Stimulated activated CD4-positive, alpha-beta T cell treated with anti-CD3 and anti-CD28 coated beads, Interleukin-12 subunit alpha, Interleukin-12 subunit beta, amount 100 ng/mL, for 24 hours (primary cell): ENCODE measurements around the gene SCP2D1.

Experiments used
- DNase-seq, 2 experiments: peaks; one replicate each; pipeline ENCODE4 v3.0.0-alpha.2; 2020; ENCODE audit warnings: low read depth in 2 of 2

SCP2D1 gene

DNA sequence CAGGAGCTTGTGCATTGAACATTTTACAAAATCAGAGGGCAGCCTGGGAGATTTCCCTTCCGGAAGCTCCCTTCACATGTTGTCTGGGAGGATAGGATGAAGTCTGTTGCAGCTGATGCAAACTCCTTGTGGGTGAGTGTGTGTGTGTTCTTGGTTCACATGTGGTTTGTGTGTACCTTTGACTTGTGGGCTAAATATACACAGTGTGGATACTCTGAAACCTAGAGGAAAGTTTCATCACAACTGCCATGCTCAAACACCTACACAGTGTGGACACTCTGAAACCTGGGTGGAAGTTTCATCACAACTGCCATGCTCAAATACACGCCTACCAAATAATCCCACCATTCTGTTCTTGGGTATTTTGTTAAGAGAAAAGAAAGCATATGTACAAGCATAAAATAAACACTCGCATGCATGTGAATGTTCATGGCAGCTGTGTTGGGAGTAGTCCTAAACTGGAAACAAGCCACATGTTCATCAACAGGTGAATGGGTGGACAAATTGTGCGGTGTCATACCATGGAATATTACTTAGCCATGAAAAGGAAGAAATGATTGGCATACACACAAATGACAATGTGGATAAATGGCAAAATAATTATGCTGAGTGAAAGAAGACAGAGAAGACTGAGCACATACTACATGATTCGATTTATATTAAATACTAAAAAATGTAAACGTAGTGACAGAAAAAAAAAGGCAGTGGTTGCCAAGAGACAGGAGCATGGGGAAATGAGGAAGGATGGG lies 1.8 kb downstream of the SCP2D1 start:
- no peak for DNase-seq

DNA sequence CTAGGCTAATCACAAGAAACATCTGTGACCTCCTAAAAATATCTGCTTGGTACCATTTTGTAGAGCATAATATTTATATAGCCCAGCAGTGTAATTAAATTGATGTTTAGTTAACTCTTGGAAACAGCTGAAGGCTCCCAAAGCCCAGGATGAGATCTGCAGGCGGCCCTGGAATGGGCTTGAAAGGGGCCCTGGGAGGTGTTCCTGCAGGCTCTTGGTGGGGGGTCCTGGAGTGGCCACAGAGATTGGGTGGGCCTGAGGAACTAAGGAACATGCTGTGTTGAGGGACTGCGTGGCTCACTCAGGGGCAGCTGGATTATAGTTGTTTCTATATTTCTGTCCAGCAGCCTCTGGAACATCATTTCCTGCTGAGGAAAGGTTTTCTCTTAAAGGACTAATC lies 9.2 kb downstream of the SCP2D1 start:
- no peak for DNase-seq

GRCh38 chr20:18831830-18832499 lies 18.4 kb downstream of the SCP2D1 start:
- DNase-seq: no peak

DNA sequence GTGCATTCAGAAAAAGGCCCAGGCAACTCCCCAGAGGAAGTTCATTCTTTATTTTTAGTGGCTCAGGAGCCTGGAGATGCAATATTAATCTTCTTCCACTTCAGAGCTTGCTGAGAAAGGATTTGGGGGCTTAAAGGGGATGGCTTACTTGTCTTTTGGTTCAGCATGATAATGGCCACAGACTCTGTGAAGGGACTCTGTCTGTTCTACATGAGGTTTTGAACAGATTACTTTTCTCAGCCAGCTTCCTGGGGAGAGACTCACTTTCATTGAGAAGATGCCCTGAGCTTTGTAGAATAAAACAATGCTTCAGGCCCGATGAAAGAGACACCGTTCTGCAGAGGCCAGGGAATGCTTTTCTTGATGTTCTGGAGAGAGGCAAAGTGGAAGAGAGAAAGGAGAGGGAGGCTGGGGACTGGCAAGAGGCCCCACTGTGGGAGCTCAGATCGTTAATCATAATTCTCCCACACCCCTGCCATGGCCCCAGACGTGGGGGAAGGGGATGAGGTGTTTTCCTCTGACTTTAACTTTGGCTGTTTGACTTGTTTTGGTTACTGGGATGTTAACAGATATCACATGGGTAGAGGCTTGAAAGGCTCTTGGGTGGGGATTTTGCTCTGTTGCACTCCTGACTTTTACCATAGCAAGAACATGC lies 19.1 kb downstream of the SCP2D1 start:
- no peak for DNase-seq

DNA sequence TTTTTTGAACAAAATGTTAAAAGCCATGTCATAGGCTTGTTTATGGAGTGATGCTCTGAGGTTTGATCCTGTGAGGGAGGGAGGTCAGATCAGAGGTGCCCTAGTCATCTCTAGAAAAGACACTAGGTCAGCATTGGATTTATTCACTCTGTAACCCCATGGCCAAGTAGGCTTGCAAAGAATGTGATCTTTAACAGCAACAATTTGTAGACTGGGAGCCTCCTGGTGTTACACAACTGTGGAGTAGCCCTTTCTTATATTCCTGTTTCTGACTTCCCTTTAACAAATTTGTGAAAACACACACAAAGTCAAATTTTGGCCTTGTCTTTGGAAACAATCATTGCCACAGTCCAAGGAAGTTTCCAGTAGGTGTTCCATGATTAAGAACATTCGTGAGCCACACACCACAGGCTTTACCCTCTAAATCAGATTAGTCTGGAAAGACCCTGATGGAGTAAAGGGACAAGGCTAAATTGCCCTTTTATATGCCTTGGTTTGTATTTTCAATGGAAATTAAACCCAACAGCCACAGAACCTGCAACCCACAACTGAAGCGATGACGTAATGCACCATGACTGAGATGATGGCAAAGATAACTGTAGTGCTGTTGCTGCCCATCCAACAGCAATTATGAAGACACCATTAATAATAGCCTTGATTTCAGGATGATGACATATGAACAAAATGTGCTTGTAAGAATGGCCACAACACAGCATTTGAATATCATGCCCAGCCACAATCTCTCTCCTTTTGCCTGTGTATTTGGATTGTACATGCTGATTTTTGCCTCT lies 22.1 kb downstream of the SCP2D1 start:
- DNase-seq: no peak

GRCh38 chr20:18837718-18838117 lies 24.1 kb downstream of the SCP2D1 start:
- no peak for DNase-seq

DNA sequence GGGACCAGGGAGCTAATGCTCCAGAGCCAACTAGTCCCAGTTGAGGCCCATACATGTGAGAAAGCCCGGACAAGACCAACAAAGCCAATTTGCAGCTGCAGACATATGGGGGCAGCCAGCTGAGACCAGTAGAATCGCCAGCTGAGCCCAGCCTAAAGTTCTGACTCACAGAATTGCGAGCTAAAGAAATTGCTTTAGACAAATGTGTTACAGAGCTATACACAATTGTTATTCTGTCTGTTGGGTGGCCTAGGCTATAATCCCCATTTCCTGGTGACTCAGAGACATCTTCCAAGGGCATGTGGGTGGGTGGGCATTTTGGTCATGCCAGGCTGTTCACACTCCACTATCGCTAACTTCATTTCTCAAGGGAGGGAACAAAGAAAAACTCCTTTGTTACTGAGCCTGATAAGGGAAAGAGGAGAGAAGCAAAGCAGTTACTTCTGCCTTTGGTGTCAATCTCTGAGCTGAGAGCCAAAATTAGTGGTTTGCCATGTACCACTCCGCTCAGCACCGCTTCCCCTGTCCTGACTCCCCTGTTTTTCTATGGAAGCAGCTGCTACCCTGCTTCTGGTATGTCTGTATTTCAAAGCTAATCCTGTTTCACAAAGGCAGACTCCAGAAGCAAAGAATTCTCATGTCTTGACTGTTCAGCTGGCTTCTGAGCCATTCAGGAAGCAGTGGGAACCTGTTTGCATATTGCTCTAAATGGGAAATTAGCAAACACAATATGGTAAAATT lies 26.1 kb downstream of the SCP2D1 start:
- no peak for DNase-seq

DNA sequence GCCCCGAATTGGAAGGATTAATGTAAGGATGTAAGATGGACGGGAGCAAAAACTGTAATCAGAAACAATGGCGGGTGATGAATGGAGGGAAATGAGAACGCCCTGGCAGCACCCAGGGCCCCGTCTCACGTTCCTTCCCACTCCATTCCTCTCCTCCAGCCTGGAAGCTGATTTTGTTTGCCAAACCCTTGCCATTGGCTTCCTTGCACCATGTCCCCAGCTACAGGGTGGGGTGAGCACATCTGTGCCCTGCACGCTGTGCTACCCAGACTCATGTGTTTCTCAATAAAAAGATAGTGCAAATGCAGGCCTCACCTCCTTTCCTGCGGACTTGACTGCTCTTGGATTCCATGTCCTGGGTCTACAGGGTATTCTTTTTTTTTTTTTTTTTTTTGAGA lies 26.7 kb downstream of the SCP2D1 start:
- no peak for DNase-seq

- no peak for DNase-seq
Measured at GRCh38 chr20:18845017-18845416, 31.4 kb downstream of the SCP2D1 start.

DNA sequence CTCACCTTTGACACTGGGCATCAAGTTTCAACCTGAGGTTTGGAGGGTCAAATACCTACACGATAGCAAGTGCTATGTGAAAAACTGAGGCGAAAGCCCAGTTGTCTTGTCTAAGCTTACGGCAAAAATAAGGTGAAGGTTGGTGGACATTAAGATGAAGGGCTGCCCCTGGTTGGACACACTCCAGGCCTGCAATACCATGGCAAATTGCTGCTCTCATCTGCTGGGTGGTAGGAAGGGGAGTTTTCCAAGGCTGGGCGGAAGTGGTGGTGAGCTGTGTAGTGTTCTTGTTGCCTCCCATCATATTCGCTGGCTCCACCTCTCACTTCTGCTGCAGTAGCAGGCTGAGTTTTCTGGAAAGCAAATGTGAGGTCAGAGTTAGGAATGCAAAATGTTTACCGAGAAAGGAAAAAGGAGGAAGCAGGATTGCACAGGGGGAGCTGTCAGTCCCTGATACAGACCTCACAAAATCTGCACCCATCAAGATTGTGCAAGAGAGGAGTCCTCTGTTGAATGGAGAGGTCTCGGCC lies 33.7 kb downstream of the SCP2D1 start:
- no peak for DNase-seq

DNA sequence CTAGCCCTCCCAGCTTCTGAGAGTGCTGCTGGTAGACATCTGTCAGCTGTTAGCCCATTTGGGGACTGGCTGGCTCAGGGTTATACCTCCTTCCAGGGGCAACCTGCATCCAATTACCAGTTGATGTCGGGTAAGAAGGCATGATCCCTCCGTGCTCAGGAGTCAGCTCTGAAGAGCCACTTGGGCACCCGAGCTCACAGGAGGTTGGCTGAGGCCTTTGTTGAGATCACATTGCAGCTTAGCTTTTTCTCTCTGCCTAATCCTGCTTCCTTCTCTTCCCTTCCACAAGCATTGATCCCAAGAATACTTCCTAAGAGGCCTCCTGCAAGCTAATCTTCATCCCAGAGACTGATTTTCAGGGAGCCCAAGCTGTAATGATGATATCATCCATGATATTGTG lies 35.5 kb downstream of the SCP2D1 start:
- DNase-seq: no peak

DNA sequence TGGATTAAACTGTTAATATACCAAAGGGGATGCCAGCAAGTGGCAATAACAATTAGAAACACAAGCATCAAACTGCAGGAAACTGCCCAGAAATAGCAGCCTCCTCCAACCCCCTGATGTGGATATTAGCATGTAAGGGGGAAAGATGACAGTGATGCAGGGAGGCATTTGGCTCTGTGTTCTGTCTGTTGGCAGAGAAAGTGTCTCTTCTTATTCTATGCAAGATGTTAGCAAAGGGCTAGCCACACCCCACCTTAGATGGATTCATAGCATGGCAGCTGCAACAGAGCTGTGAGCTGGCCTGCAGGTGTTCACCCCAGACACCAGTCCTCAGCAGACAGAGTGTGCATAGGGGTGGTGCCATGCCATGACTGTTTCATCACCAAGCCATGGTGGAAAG lies 38.0 kb downstream of the SCP2D1 start:
- no peak for DNase-seq

GRCh38 chr20:18852318-18852717 lies 38.7 kb downstream of the SCP2D1 start:
- no peak for DNase-seq

DNA sequence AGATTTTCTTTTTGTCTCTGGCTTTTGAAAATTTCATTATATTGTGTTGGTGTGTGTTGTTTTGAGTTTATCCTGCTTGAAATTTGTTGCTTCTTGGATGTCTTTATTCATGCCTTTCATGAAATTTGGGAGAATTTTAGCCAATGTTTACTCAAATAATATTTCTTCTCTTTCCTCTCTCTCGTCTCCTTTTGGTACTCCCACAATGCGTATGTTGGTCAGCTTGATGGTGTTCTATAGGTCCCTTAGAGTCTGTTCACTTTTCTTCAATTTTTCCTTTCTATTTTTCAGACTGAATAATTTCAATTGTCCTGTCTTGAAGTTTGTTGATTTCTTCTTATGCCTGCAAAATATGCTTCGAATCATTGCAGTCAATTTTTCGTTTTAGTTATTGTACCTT lies 39.6 kb downstream of the SCP2D1 start:
- no peak for DNase-seq

DNA sequence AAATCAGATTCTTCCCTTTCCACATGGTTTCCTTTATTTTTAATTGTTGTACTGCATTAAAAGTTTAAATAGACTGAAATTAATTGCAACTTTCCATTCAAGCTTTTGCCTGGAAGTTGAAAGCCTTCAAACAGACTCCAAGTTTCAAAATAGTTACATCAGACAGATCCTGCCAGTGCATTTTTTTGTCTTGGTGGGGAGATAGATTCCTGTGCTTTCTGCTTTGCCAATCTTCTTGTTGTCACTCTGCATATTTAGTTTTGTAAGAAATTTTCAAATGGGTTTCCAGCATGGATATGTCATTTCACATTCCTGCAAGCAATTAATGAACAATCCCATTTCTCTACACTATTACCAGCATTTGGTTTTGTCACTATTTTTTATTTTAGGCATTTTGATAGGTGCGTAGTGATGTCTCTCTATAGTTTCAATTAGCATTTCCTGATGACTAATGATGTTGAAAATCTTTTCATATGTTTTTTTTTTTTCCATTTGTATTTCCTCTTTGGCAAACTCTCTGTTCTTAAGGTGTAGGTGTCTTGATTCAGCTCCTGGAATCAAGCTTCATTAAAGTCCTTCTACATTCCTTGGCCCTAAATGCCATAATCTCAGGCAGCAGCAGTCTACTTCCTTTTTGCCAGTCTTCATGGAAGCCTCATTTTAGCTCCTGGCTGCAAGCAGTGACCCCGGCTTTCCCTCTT lies 40.5 kb downstream of the SCP2D1 start:
- DNase-seq: no peak

DNA sequence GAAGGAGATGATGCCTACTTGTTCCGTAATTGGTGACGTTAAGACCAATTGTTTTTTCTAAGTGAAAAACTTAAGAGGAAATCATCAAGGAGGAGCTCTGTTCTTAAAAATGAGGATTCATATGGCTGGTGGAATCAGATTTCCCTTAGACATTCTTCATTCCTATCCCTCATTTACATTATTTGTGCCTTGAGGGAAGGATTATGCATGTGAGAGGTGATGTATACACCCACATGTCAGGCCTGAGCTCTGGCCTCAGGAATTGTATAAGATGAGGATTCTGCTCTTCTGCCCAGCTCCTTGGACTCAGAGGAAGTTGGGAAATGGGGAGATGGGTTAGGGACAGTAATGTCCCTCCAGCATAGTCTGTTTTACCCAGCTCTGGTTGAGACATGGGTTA lies 42.3 kb downstream of the SCP2D1 start:
- no peak for DNase-seq

- DNase-seq: no peak
Measured at GRCh38 chr20:18856873-18857272, 43.3 kb downstream of the SCP2D1 start.

DNA sequence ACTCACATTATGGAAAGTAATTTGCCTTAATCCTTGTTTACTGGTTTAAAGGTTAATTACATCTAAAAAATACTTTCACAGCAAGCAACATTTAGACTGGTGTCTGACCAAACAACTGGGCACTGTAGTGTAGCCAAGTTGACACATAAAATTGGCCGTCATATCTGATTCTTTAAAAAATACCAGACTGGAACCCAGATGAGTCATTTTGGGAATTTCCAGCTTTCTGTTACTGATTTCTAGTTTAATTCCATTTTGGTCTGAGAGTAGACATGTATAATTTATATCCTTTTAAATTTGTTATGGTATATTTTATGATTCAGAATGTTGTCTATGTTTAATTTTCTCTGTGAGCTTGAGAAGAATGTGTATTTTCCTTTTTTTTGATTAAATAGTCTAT lies 44.1 kb downstream of the SCP2D1 start:
- no peak for DNase-seq

DNA sequence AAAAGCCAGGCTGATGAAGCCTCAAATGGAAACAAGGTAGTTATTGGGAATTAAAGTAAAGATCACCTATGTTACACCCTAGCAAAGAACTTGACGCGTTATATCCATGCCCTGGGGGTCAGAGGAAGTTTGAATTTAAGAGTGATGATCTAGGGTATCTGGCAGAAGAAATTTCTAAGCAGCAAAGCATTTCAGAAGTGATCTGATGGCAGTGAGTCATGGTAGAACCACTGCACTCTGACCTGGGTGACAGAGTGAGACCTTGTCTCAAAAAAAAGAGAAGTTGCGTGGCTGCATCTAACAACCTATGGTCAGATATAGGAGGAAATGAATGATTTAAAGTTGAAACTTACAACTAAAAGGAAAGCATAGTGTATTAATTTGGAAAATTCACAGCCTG lies 45.2 kb downstream of the SCP2D1 start:
- DNase-seq: no peak
